ENCODE data around the gene ADAMTS14.
"Not testable (repeated sequence)": the region's sequence is repeated elsewhere in the genome, so short reads cannot be mapped to it uniquely, and the experiment has no call there.

The ADAMTS14 gene, protein sequence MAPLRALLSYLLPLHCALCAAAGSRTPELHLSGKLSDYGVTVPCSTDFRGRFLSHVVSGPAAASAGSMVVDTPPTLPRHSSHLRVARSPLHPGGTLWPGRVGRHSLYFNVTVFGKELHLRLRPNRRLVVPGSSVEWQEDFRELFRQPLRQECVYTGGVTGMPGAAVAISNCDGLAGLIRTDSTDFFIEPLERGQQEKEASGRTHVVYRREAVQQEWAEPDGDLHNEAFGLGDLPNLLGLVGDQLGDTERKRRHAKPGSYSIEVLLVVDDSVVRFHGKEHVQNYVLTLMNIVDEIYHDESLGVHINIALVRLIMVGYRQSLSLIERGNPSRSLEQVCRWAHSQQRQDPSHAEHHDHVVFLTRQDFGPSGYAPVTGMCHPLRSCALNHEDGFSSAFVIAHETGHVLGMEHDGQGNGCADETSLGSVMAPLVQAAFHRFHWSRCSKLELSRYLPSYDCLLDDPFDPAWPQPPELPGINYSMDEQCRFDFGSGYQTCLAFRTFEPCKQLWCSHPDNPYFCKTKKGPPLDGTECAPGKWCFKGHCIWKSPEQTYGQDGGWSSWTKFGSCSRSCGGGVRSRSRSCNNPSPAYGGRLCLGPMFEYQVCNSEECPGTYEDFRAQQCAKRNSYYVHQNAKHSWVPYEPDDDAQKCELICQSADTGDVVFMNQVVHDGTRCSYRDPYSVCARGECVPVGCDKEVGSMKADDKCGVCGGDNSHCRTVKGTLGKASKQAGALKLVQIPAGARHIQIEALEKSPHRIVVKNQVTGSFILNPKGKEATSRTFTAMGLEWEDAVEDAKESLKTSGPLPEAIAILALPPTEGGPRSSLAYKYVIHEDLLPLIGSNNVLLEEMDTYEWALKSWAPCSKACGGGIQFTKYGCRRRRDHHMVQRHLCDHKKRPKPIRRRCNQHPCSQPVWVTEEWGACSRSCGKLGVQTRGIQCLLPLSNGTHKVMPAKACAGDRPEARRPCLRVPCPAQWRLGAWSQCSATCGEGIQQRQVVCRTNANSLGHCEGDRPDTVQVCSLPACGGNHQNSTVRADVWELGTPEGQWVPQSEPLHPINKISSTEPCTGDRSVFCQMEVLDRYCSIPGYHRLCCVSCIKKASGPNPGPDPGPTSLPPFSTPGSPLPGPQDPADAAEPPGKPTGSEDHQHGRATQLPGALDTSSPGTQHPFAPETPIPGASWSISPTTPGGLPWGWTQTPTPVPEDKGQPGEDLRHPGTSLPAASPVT

GRCh38 chr10:70672165-70673042 lies at the start of gene ADAMTS14:
Gene ADAMTS14, plus strand, starts transcription at chr10:70672506. Its CDS starts 297 bp downstream, at chr10:70672803.
- DNase-seq, result peak in 44 of 51 donors; percentile 11 to 89 (median 64)

GRCh38 chr10:70622541-70622940 lies 49.8 kb upstream of the ADAMTS14 start:
- DNase-seq, result no peak

DNA sequence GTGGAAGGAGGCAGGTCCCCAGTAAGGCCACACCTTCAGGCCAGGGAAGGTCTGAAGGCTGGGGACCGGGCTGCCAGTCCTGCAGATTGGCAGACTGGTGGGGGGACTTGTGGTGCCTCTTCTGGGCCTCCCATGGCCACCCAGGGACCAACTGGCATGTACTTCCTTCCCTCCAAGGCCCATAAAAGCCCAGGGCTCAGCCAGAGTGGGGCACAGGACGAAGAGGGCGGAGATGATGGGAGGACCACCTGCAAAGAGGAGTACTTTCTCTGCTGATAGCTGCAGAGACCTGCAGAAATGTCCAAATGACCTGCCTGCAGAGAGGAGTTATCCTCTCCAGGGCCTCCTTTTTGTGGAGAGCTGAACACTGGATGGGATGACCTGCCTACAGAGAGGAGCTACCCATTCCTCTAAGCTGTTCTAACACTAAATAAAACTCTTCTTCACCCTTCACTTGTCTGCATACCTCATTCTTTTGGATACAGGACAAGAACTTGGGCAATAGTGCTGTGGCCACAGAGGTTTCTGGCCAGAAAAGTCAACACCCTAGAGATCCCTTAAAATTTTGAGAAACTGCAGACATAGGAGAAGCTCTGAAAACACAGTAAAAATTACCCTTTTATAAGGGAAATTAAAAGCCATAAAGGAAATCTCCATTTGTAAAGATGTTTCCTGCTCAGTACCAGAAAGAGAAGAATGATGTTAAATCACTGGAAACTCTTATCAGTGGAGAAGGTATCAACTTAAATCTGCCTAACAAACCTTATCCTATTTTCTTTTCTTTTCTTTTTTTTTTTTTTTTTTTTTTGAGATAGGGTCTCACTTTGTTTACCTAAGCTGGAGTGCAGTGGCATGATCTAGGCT lies 49.1 kb upstream of the ADAMTS14 start:
- no peak for DNase-seq

DNA sequence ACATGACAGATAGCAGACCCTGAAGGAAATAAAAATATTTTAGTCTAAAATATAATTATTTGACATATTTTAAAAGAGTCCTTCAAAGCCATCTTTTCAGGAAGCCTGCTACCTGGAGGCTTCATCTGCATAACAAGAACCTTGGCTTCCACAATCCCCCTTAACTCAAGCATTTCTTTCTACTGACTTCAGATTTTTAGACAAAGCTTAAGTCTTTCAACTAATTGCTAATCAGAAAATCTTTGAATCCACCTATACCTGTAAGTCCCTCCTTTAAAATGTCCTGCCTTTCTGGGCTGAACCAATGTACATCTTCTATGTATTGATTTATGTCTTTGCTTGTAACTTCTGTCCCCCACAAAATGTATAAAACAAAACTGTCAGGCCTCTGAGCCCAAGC lies 46.2 kb upstream of the ADAMTS14 start:
- no peak for DNase-seq

DNA sequence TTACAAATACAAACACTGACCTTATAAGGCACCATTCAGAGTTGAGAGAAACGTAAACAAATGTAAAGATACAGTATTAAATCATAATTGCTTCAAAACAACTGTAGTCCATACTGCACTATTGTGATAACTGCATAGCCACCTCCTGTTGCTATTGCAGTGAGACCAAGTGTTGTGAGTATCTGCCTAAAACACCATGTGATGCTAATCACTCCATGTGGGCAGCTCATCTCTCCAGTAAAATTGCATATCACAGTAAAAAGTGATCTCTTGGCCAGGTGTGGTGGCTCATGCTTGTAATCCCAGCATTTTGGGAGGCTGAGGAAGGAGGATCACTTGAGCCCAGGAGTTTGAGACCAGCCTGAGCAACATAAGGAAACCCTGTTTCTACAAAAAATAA lies 43.0 kb upstream of the ADAMTS14 start:
- DNase-seq, result no peak

DNA sequence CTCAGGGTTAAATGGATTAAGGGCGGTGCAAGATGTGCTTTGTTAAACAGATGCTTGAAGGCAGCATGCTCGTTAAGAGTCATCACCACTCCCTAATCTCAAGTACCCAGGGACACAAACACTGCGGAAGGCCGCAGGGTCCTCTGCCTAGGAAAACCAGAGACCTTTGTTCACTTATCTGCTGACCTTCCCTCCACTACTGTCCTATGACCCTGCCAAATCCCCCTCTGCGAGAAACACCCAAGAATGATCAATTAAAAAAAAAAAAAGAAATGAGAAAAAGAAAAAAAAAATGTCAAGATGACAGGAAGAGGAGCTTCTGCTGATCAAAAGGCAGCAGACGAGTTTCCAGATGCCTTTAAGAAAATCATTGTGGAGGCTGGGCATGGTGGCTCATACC lies 40.6 kb upstream of the ADAMTS14 start:
- DNase-seq, result not testable (repeated sequence)

GRCh38 chr10:70634011-70634410 lies 38.3 kb upstream of the ADAMTS14 start:
- DNase-seq, result no peak

DNA sequence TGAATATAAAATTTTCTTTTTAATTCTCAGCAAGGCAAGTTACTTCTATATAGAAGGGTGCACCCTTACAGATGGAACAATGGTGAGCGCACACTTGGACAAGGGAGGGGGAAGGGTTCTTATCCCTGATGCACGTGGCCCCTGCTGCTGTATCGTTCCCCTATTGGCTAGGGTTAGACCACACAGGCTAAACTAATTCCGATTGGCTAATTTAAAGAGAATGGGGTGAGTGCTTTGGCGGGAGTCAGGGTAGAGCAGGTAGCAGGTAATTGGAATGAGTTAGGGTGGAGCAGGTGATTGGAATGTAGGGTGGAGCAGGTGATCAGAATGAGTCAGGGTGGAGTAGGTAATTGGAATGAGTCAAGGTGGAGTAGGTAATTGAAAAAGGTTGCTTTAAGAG lies 37.8 kb upstream of the ADAMTS14 start:
- DNase-seq, result not testable (repeated sequence)

- not testable (repeated sequence) for DNase-seq
These were observed 32.5 kb upstream of the ADAMTS14 start for GRCh38 chr10:70639640-70640383.

- DNase-seq, result not testable (repeated sequence)
These were observed 29.0 kb upstream of the ADAMTS14 start for GRCh38 chr10:70643272-70643671.

DNA sequence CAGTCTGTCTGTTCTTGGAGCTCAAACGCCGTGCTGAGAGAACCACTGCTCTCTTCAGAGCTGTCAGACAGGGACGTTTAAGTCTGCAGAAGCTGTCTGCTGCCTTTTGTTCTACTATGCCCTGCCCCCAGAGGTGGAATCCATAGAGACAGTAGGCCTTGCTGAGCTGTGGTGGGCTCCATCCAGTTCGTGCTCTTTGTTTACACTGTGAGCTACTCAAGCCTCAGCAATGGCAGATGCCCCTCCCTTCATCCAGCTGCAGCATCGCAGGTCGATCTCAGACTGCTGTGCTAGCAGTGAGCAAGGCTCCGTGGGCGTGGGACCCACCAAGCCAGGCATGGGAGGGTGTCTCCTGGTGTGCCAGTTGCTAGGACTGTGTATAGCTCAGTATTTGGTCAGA lies 27.3 kb upstream of the ADAMTS14 start:
- DNase-seq, result not testable (repeated sequence)

- DNase-seq, result no peak
These were observed 25.2 kb upstream of the ADAMTS14 start for GRCh38 chr10:70647086-70647485.

GRCh38 chr10:70648427-70648826 lies 23.9 kb upstream of the ADAMTS14 start:
- no peak for DNase-seq

- DNase-seq, result no peak
These were observed 22.8 kb upstream of the ADAMTS14 start for GRCh38 chr10:70649526-70649925.

- no peak for DNase-seq
These were observed 22.2 kb upstream of the ADAMTS14 start for GRCh38 chr10:70650104-70650503.

GRCh38 chr10:70650718-70651117 lies 21.6 kb upstream of the ADAMTS14 start:
- no peak for DNase-seq

GRCh38 chr10:70651661-70652060 lies 20.6 kb upstream of the ADAMTS14 start:
- DNase-seq, result no peak

DNA sequence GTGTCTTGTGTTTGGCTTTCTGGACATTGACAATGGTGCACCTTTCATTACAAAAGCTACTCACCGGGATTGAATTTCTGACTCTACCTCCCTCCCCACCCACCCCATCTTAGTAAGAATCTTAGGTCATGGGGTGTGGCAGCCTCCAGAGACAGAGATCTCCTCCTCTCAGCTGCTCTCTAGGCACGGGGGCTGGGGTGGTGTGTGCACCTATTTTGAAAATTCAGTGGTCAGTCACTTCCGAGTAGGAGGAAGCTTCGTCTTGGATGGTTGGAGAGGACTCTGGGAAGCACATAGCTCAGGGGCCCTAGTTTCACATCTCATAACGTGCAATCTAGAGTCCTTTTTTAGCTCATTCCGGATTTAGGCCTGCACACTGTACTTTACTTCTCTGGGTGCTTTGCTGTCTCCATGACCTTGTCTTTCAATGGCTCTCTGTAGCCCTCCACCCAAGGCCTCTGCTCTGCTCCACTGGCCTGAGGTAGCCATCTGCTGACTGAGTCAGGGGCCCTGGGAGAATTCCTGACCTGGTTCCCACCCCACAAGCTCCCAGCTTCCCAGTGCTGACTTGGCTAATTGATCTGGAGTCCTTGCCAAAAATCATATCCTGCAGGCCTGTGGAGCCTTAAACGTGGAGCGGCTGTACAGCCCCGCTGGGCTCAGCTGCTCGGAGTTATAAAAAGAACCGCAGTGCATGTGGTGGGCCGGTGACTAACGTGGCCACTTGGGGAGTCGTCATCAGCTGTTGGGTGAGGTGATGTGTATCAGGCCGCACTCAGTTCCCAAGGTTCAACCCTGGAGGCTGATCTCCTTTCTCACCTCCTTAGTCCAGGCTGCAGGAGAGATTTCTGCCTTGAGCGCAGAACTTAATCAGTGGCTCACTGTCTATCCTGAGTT lies 19.3 kb upstream of the ADAMTS14 start:
- no peak for DNase-seq

Data from hypothalamus (tissue), 51 donors.